Body of pancreas (tissue), 4 donors: ENCODE results near the gene FMNL2. TPM values are rescaled to one million over a fixed set of nuclear protein-coding genes. Genes with fewer than 3 reads are reported as not detected.

Experiments
- ATAC-seq: fragments of 150-250 bp; one replicate; pipeline ENCODE4 v1.9.1; 2016
- DNase-seq, 4 donors: peaks; one replicate each; pipeline ENCODE4 v3.0.0-alpha.2; 2019
- H3K27ac ChIP-seq, 4 donors: fragments of 200-600 bp; sonication (generic); 1 replicate in 3 of 4; 2 replicates in 1 of 4; pipeline versions ENCODE4 v1.5.1 to v1.6.1; 2016 to 2019; ENCODE audit warnings: mild to moderate bottlenecking in 1 of 4, mixed read lengths in 1 of 4, moderate library complexity in 1 of 4
- H3K27me3 ChIP-seq, 2 donors: fragments of 200-600 bp; sonication (generic); one replicate each; pipeline ENCODE4 v1.6.0; 2016; ENCODE audit warnings: mild to moderate bottlenecking in 1 of 2
- H3K36me3 ChIP-seq, 2 donors: fragments of 200-600 bp; sonication (generic); replicated peaks in 1 of 2; 2 replicates each; pipeline ENCODE4 v1.5.1; 2016; ENCODE audit warnings: low read depth in 2 of 2; ENCODE audit not compliant: insufficient read depth in 1 of 2
- H3K4me1 ChIP-seq: fragments of 200-600 bp; sonication (generic); one replicate; pipeline ENCODE4 v1.6.0; 2016
- H3K4me3 ChIP-seq, 2 donors: fragments of 200-600 bp; sonication (generic); 1 replicate in 1 of 2; 2 replicates in 1 of 2; pipeline ENCODE4 v1.5.1; 2016 to 2019
- H3K9me3 ChIP-seq, 3 donors: fragments of 200-600 bp; sonication (generic); 1 replicate in 2 of 3; 2 replicates in 1 of 3; pipeline ENCODE4 v1.5.1; 2016
- POLR2A ChIP-seq, 3 donors: fragments of 450-650 bp; IDR thresholded peaks; one replicate each; pipeline ENCODE4 v1.6.1; 2016; ENCODE audit warnings: antibody characterized with exemption in 3 of 3, mild to moderate bottlenecking in 2 of 3
- WGBS, 2 donors: methylation state at CpG; one replicate each; pipeline ENCODE4 v1.1.5; 2017; 5-methylcytosine and 5-hydroxymethylcytosine counted together
- intact Hi-C: fragments of 100-400 bp; cut with DNase I; formaldehyde crosslinking; loops from one replicate; pipeline ENCODE4 v1.15.1; 2023
- total RNA-seq, 2 donors: library from RNA; depleted of rRNA; stranded (reverse); fragments of >200 nt; gene quantifications; one replicate each; pipeline ENCODE4 v1.1.0, GENCODE V29; 2016
- TF ChIP-seq, protein P1 (sequence below), 7 experiments: fragments of 450-650 bp in 4 of 7; fragments of 200-600 bp in 3 of 7; sonication (generic) in 3 of 7; IDR thresholded peaks; one replicate each; pipeline ENCODE4 v1.5.1; 2016 to 2019; ENCODE audit warnings: antibody characterized with exemption in 7 of 7

The FMNL2 gene
- total RNA-seq, 2 donors from 2014 or later = 13.5 to 44.4 TPM

- H3K4me3 ChIP-seq = no peak overlapping the region
- no peak for ATAC-seq
- H3K36me3 ChIP-seq = no peaks in the 10 kb centered on the region
- intact Hi-C loops = no loop called here
- no peak overlapping the region for H3K27ac ChIP-seq
- no peak for DNase-seq
- 95 to 96% methylated on average over 2 of the region's 2 CpGs for WGBS, 2 donors
- H3K4me1 ChIP-seq = no peaks in the 10 kb centered on the region
- H3K9me3 ChIP-seq = no peaks in the 10 kb centered on the region
- no peaks in the 10 kb centered on the region for H3K27me3 ChIP-seq
- TF ChIP-seq POLR2A (IDR thresholded peaks at IDR 0.05) = no peak
- TF ChIP-seq, protein P1, sequence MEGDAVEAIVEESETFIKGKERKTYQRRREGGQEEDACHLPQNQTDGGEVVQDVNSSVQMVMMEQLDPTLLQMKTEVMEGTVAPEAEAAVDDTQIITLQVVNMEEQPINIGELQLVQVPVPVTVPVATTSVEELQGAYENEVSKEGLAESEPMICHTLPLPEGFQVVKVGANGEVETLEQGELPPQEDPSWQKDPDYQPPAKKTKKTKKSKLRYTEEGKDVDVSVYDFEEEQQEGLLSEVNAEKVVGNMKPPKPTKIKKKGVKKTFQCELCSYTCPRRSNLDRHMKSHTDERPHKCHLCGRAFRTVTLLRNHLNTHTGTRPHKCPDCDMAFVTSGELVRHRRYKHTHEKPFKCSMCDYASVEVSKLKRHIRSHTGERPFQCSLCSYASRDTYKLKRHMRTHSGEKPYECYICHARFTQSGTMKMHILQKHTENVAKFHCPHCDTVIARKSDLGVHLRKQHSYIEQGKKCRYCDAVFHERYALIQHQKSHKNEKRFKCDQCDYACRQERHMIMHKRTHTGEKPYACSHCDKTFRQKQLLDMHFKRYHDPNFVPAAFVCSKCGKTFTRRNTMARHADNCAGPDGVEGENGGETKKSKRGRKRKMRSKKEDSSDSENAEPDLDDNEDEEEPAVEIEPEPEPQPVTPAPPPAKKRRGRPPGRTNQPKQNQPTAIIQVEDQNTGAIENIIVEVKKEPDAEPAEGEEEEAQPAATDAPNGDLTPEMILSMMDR (IDR thresholded peaks at IDR 0.05) = no peak
Observed at GRCh38 chr2:152539424-152539823, 204.4 kb downstream of the FMNL2 start.

DNA sequence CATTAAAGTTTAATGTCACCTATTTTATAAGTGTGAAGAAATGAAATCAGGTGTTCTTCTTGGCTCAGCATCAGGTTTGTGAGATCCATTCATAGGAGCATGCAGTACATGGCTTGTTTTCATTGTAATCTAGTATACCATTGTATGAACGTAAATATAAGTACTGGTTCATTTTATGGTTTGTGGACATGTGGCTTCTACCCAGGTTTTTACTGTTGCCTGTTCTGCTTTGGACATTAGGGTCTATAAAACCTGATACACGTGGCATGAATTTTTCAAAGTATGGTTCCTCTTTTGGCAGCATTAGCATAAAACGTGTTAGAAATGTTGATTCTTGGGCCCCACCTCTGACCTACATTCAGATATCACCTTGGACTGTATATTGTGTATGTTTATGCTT, 206.7 kb downstream of the FMNL2 start:
- ATAC-seq = no peak
- no peaks in the 10 kb centered on the region for H3K9me3 ChIP-seq
- TF ChIP-seq POLR2A (IDR thresholded peaks at IDR 0.05) = no peak
- TF ChIP-seq, protein P1 (IDR thresholded peaks at IDR 0.05) = no peak
- intact Hi-C loops = no loop called here
- no peaks in the 10 kb centered on the region for H3K36me3 ChIP-seq
- H3K4me3 ChIP-seq = no peak overlapping the region
- no peaks in the 10 kb centered on the region for H3K27me3 ChIP-seq
- no peak for DNase-seq
- WGBS, 2 donors = 76 to 84% methylated on average over 3 of the region's 3 CpGs
- no peaks in the 10 kb centered on the region for H3K4me1 ChIP-seq
- H3K27ac ChIP-seq = no peak overlapping the region

DNA sequence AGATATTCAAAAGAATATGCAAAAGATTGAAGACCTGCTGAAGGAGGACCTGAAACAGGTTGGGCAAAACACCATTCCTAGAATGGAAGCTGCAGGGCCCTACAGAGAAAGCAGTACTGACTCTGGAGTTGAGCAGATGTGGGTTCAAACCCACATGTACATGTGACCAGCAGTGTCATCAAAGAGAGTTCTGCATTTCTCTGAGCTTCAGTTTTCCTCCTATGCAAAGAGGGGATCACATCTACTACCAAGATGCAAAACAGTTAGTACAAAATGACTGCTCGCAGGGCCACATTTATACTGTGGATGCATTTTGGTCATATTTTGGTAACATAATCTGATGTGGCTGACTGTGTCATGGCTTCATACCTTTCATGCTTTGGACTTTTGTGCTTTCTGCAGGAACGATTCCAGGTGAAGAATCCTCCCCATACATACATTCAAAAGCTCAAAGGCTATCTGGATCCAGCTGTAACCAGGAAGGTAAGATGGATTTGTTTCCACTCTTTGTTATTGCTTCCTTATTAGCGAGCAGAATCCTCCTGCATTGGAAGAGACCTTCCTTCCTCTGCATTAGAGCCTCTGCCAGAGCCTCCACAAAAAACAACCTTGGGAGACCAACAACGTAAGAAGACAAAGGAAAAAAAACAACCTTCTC, 207.5 kb downstream of the FMNL2 start:
- H3K4me3 ChIP-seq = no peak overlapping the region
- intact Hi-C loops = no loop called here
- H3K9me3 ChIP-seq = no peaks in the 10 kb centered on the region
- TF ChIP-seq POLR2A (IDR thresholded peaks at IDR 0.05) = no peak
- TF ChIP-seq, protein P1 (IDR thresholded peaks at IDR 0.05) = no peak
- H3K4me1 ChIP-seq = peaks cover 4% of the 10 kb centered on the region
- WGBS, 2 donors = 74 to 88% methylated on average over 4 of the region's 4 CpGs
- DNase-seq (no peak), ATAC-seq (no peak)
- H3K27me3 ChIP-seq = no peaks in the 10 kb centered on the region
- H3K27ac ChIP-seq = peak overlapping the region in 1 of 4 donors; percentile 40
- H3K36me3 ChIP-seq = no peaks in the 10 kb centered on the region

- 51 to 52% methylated on average over 4 of the region's 4 CpGs for WGBS, 2 donors
- no peak for TF ChIP-seq POLR2A (IDR thresholded peaks at IDR 0.05)
- TF ChIP-seq, protein P1 (IDR thresholded peaks at IDR 0.05) = no peak
- Histone ChIP-seq H3K36me3 (no peaks in the 10 kb centered on the region), H3K9me3 (no peaks in the 10 kb centered on the region), H3K4me1 (peaks cover 10% of the 10 kb centered on the region), H3K27ac (peak overlapping the region in 3 of 4 donors; percentile 22 to 40 (median 23)), H3K27me3 (no peaks in the 10 kb centered on the region), H3K4me3 (no peak overlapping the region)
- ATAC-seq = peak; percentile 82
- DNase-seq = peak in 1 of 4 donors; percentile 29
- intact Hi-C loops = no loop called here
Observed at GRCh38 chr2:152542995-152543481, 208.1 kb downstream of the FMNL2 start.

DNA sequence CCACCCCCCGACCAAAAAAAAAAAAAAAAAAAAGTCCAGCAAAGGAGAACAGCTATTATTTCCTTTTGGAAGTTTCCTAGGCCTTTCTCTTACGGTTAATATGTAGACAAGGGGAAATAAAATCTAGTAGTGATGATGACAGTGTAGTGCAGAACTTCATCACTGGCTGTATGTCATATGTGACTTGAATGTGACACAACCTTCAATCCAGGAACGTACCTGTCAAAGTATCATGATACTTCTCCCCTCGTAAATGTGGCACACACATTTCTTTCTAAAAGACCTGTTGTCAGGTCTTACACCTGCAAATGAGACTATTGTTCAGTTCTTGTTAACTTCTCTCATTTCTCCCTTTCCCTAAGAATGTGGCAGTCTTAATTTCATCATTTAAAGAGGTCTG, 208.7 kb downstream of the FMNL2 start:
- H3K36me3 ChIP-seq = no peaks in the 10 kb centered on the region
- no peaks in the 10 kb centered on the region for H3K27me3 ChIP-seq
- peaks cover 10% of the 10 kb centered on the region for H3K4me1 ChIP-seq
- TF ChIP-seq POLR2A (IDR thresholded peaks at IDR 0.05) = no peak
- TF ChIP-seq, protein P1 (IDR thresholded peaks at IDR 0.05) = no peak
- intact Hi-C loops = no loop called here
- DNase-seq = no peak
- no peaks in the 10 kb centered on the region for H3K9me3 ChIP-seq
- no peak overlapping the region for H3K27ac ChIP-seq
- WGBS, 2 donors = 76 to 80% methylated on average over 4 of the region's 4 CpGs
- H3K4me3 ChIP-seq = no peak overlapping the region
- ATAC-seq = no peak
